Heart left ventricle (tissue), 13 donors: ENCODE measurements around the gene SRGAP1.

Experiments used
- CTCF ChIP-seq, 12 donors: fragments of 200-600 bp; sonication (generic) in 4 of 12; IDR thresholded peaks; one replicate each; pipeline versions ENCODE4 v1.5.0 to v1.8.0; 2018 to 2022; ENCODE audit warnings: antibody characterized with exemption in 12 of 12, mild to moderate bottlenecking in 5 of 12
- POLR2A ChIP-seq, 2 donors: fragments of 450-650 bp; IDR thresholded peaks; one replicate each; pipeline ENCODE4 v1.6.1; 2017; ENCODE audit warnings: antibody characterized with exemption in 2 of 2, mild to moderate bottlenecking in 2 of 2, moderate library complexity in 2 of 2
- donor health status: ischemic (EF 13 %, LVEDD 7.1; RV severe dilation, severe dysfunction).
- donor health status: DM: no; HTN: yes; CAD: no.
- donor health status: DM: no; HTN: no; CAD: no.
- donor health status: ischemic (EF 25% LVEDD 6.9; RV normal size, moderate dysfunction).
- donor health status: ischemic (EF 25% LVEDD 5.7; RV mildly dilated, moderate dysfunction).
- donor health status: ischemic (EF 35%, LVEDD 5.7; RV mildly dilated, moderate dysfunction).
- donor health status: nonischemic (EF 11% LVEDD 7.7; RV severe dilation, severe dysfunction).
- donor health status: DM: yes; HTN: yes; CAD: no.
- donor health status: PGD.
- donor health status: ischemic (EF 29% LVEDD 5.4; RV normal size, mild dysfunction).
- donor health status: nonischemic (EF 23%, LVEDD 6.1; RV moderate dilation, normal function).

- TF ChIP-seq CTCF (IDR thresholded peaks at IDR 0.05): no peak
- TF ChIP-seq POLR2A (IDR thresholded peaks at IDR 0.05): no peak
Observed at GRCh38 chr12:63880742-63881263, 36.3 kb downstream of the SRGAP1 start.
